Daoy (cell line): Measurements from ENCODE around the gene KAZN. TPM values are rescaled to one million over a fixed set of nuclear protein-coding genes. Genes with fewer than 3 reads are reported as not detected.

ENCODE experiments used
- DNase-seq: peaks from one replicate; pipeline ENCODE4 v3.0.0-alpha.2; 2015; ENCODE audit warnings: low read depth
- total RNA-seq: library from RNA; depleted of rRNA; stranded (reverse); fragments of >200 nt; shearing (Covaris generic); gene quantifications from 2 replicates; pipeline ENCODE4 v1.2.3, GENCODE V29; 2014

The KAZN gene
- total RNA-seq, 1 experiment from 2014 or later, result 6.3 TPM

GRCh38 chr1:14585728-14586127 is 12.8 kb upstream of the KAZN start:
- DNase-seq, result no peak

- peak; percentile 29 for DNase-seq
Measured at GRCh38 chr1:14590411-14591180, 7.9 kb upstream of the KAZN start.

GRCh38 chr1:14591600-14591999 is 6.9 kb upstream of the KAZN start:
- no peak for DNase-seq

- no peak for DNase-seq
Measured at GRCh38 chr1:14592004-14592631, 6.4 kb upstream of the KAZN start.

GRCh38 chr1:14593302-14593701 is 5.2 kb upstream of the KAZN start:
- DNase-seq, result no peak

- DNase-seq, result no peak
Measured at GRCh38 chr1:14594045-14594444, 4.4 kb upstream of the KAZN start.

GRCh38 chr1:14596591-14596990 is 1.9 kb upstream of the KAZN start:
- no peak for DNase-seq

GRCh38 chr1:14597343-14598006 is 1.0 kb upstream of the KAZN start:
- no peak for DNase-seq

- peak; percentile 33 for DNase-seq
Measured at GRCh38 chr1:14598007-14598497, 433 bp upstream of the KAZN start.

GRCh38 chr1:14599183-14599791 is 802 bp downstream of the KAZN start:
- peak; percentile 26 for DNase-seq

GRCh38 chr1:14599800-14600199 is 1.3 kb downstream of the KAZN start:
- no peak for DNase-seq

GRCh38 chr1:14600405-14601112 is 2.1 kb downstream of the KAZN start:
- DNase-seq, result no peak

- DNase-seq, result peak; percentile 58
Measured at GRCh38 chr1:14602136-14602535, 3.7 kb downstream of the KAZN start.

- DNase-seq, result no peak
Measured at GRCh38 chr1:14603645-14604044, 5.2 kb downstream of the KAZN start.

- no peak for DNase-seq
Measured at GRCh38 chr1:14604414-14604813, 5.9 kb downstream of the KAZN start.

GRCh38 chr1:14605945-14606344 is 7.5 kb downstream of the KAZN start:
- DNase-seq, result peak; percentile 14

- DNase-seq, result no peak
Measured at GRCh38 chr1:14606632-14607031, 8.1 kb downstream of the KAZN start.

GRCh38 chr1:14607295-14607694 is 8.8 kb downstream of the KAZN start:
- no peak for DNase-seq

- no peak for DNase-seq
Measured at GRCh38 chr1:14608308-14608707, 9.8 kb downstream of the KAZN start.

- no peak for DNase-seq
Measured at GRCh38 chr1:14610761-14611160, 12.3 kb downstream of the KAZN start.

GRCh38 chr1:14611792-14612191 is 13.3 kb downstream of the KAZN start:
- no peak for DNase-seq

GRCh38 chr1:14612256-14612655 is 13.8 kb downstream of the KAZN start:
- DNase-seq, result peak; percentile 43
